ENCODE measurements around the gene TF.
A peak's percentile ranks its signal among the peaks of the same experiment; 100 is the strongest.
"Not testable (repeated sequence)": the region's sequence is repeated elsewhere in the genome, so short reads cannot be mapped to it uniquely, and the experiment has no call there.

The TF gene

GRCh38 chr3:133745981-133746711, at the start of gene TF:
Gene TF, plus strand, starts transcription at chr3:133746393. Its CDS starts 48 bp downstream, at chr3:133746441.
- DNase-seq (ENCODE audit: low spot score) = no peak

GRCh38 chr3:133697960-133698359, 48.2 kb upstream of the TF start:
- no peak for DNase-seq (ENCODE audit: low spot score)

- no peak for DNase-seq (ENCODE audit: low spot score)
These were observed 46.7 kb upstream of the TF start for GRCh38 chr3:133699467-133699866.

- DNase-seq (ENCODE audit: low spot score) = no peak
These were observed 46.3 kb upstream of the TF start for GRCh38 chr3:133699903-133700302.

- no peak for DNase-seq (ENCODE audit: low spot score)
These were observed 45.8 kb upstream of the TF start for GRCh38 chr3:133700351-133700750.

- DNase-seq (ENCODE audit: low spot score) = no peak
These were observed 44.5 kb upstream of the TF start for GRCh38 chr3:133701435-133702358.

GRCh38 chr3:133703915-133704314, 42.3 kb upstream of the TF start:
- no peak for DNase-seq (ENCODE audit: low spot score)

GRCh38 chr3:133706033-133706432, 40.2 kb upstream of the TF start:
- DNase-seq (ENCODE audit: low spot score) = no peak

- DNase-seq (ENCODE audit: low spot score) = no peak
These were observed 36.9 kb upstream of the TF start for GRCh38 chr3:133709139-133709750.

- no peak for DNase-seq (ENCODE audit: low spot score)
These were observed 35.2 kb upstream of the TF start for GRCh38 chr3:133711013-133711412.

GRCh38 chr3:133712017-133712416, 34.2 kb upstream of the TF start:
- no peak for DNase-seq (ENCODE audit: low spot score)

GRCh38 chr3:133713347-133713746, 32.8 kb upstream of the TF start:
- no peak for DNase-seq (ENCODE audit: low spot score)

GRCh38 chr3:133717424-133717823, 28.8 kb upstream of the TF start:
- DNase-seq (ENCODE audit: low spot score) = no peak

- DNase-seq (ENCODE audit: low spot score) = no peak
These were observed 23.3 kb upstream of the TF start for GRCh38 chr3:133722935-133723334.

GRCh38 chr3:133730993-133731392, 15.2 kb upstream of the TF start:
- no peak for DNase-seq (ENCODE audit: low spot score)

- not testable (repeated sequence) for DNase-seq (ENCODE audit: low spot score)
These were observed 14.0 kb upstream of the TF start for GRCh38 chr3:133732231-133732630.

GRCh38 chr3:133733226-133733625, 13.0 kb upstream of the TF start:
- DNase-seq (ENCODE audit: low spot score) = no peak

GRCh38 chr3:133734305-133734704, 11.9 kb upstream of the TF start:
- DNase-seq (ENCODE audit: low spot score) = no peak

GRCh38 chr3:133742351-133743091, 3.7 kb upstream of the TF start:
- peak; percentile 53 for DNase-seq (ENCODE audit: low spot score)

- DNase-seq (ENCODE audit: low spot score) = no peak
These were observed 2.0 kb upstream of the TF start for GRCh38 chr3:133744241-133744640.

- no peak for DNase-seq (ENCODE audit: low spot score)
These were observed 1.1 kb upstream of the TF start for GRCh38 chr3:133745108-133745507.

GRCh38 chr3:133746712-133747066, 496 bp downstream of the TF start:
- DNase-seq (ENCODE audit: low spot score) = no peak
